SW480 (cell line): ENCODE data around the gene SLC16A14.
"Not testable (repeated sequence)": the region's sequence is repeated elsewhere in the genome, so short reads cannot be mapped to it uniquely, and the experiment has no call there.

Experiments used
- DNase-seq: peaks from one replicate; pipeline ENCODE4 v3.0.0-alpha.2; 2016; ENCODE audit warnings: low spot score

Gene SLC16A14

GRCh38 chr2:230068651-230069055 is at the start of gene SLC16A14:
Gene SLC16A14 (minus strand): TSS chr2:230068924. CDS start chr2:230059352, 9,572 bp downstream.
- DNase-seq, result peak; percentile 58

- DNase-seq, result no peak
Observed at GRCh38 chr2:230106771-230107170, 38.0 kb upstream of the SLC16A14 start.

GRCh38 chr2:230101967-230102366 is 33.2 kb upstream of the SLC16A14 start:
- DNase-seq, result not testable (repeated sequence)

- no peak for DNase-seq
Observed at GRCh38 chr2:230097841-230098240, 29.1 kb upstream of the SLC16A14 start.

- DNase-seq, result peak; percentile 8
Observed at GRCh38 chr2:230097424-230097823, 28.7 kb upstream of the SLC16A14 start.

GRCh38 chr2:230090967-230091366 is 22.2 kb upstream of the SLC16A14 start:
- DNase-seq, result no peak

GRCh38 chr2:230085201-230085600 is 16.5 kb upstream of the SLC16A14 start:
- no peak for DNase-seq

GRCh38 chr2:230077851-230078547 is 9.3 kb upstream of the SLC16A14 start:
- no peak for DNase-seq

GRCh38 chr2:230076819-230077218 is 8.1 kb upstream of the SLC16A14 start:
- DNase-seq, result no peak

- DNase-seq, result no peak
Observed at GRCh38 chr2:230075988-230076631, 7.4 kb upstream of the SLC16A14 start.

GRCh38 chr2:230071421-230071820 is 2.7 kb upstream of the SLC16A14 start:
- DNase-seq, result no peak

GRCh38 chr2:230069402-230069801 is 678 bp upstream of the SLC16A14 start:
- DNase-seq, result no peak

- peak; percentile 57 for DNase-seq
Observed at GRCh38 chr2:230068016-230068650, 591 bp downstream of the SLC16A14 start.

GRCh38 chr2:230060672-230061293 is 7.9 kb downstream of the SLC16A14 start:
- DNase-seq, result no peak

GRCh38 chr2:230053753-230054478 is 14.8 kb downstream of the SLC16A14 start:
- DNase-seq, result peak; percentile 4

GRCh38 chr2:230052299-230052698 is 16.4 kb downstream of the SLC16A14 start:
- DNase-seq, result no peak

- no peak for DNase-seq
Observed at GRCh38 chr2:230050136-230050535, 18.6 kb downstream of the SLC16A14 start.

GRCh38 chr2:230048010-230048671 is 20.6 kb downstream of the SLC16A14 start:
- DNase-seq, result no peak

GRCh38 chr2:230046491-230046890 is 22.2 kb downstream of the SLC16A14 start:
- DNase-seq, result no peak

GRCh38 chr2:230043461-230043860 is 25.3 kb downstream of the SLC16A14 start:
- DNase-seq, result no peak

- no peak for DNase-seq
Observed at GRCh38 chr2:230043025-230043424, 25.7 kb downstream of the SLC16A14 start.
